ENCODE measurements around the gene MCRIP2. TPM values are rescaled to one million over a fixed set of nuclear protein-coding genes. Genes with fewer than 3 reads are reported as not detected.

MCRIP2 gene
- total RNA-seq, 1 donor from 2014 or later: 16.6 TPM

DNA sequence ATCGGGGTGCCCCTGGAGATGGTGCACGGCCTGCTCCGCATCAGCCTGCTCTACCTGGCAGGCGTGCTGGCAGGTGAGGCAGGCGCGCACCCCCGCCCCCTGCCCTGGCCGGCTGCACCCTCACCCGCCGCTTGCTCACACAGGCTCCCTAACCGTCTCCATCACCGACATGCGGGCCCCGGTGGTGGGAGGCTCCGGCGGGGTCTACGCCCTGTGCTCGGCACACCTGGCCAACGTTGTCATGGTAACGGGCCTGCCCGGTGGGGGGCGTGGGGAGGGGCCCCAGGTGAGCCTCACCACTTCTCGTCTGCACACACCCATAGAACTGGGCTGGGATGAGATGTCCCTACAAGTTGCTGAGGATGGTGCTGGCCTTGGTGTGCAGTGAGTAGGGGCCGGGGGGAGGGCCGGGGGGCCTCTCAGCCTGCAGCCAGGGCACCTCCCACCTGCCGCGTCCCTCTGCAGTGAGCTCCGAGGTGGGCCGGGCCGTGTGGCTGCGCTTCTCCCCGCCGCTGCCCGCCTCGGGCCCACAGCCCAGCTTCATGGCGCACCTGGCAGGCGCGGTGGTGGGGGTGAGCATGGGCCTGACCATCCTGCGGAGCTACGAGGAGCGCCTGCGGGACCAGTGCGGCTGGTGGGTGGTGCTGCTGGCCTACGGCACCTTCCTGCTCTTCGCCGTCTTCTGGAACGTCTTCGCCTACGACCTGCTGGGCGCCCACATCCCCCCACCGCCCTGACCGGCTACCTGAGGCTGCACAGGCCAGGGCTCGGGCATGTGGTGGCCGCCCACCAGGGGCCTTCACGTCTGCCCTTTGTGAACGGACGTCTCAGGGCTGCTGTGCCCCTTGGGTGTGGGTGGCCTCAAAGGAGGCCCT is 35.9 kb downstream of the MCRIP2 start:
- Mint-ChIP-seq H3K27me3 (ENCODE audit: unreplicated experiment) (peaks cover 12% of the 10 kb centered on the region), H3K4me1 (ENCODE audit: low read depth, unreplicated experiment) (peaks cover 8% of the 10 kb centered on the region), H3K36me3 (ENCODE audit: unreplicated experiment) (no peaks in the 10 kb centered on the region), H3K4me3 (ENCODE audit: unreplicated experiment) (no peak overlapping the region), H3K27ac (ENCODE audit: unreplicated experiment) (no peak overlapping the region), H3K9me3 (ENCODE audit: unreplicated experiment) (peaks cover 7% of the 10 kb centered on the region)
- TF ChIP-seq, protein P1, sequence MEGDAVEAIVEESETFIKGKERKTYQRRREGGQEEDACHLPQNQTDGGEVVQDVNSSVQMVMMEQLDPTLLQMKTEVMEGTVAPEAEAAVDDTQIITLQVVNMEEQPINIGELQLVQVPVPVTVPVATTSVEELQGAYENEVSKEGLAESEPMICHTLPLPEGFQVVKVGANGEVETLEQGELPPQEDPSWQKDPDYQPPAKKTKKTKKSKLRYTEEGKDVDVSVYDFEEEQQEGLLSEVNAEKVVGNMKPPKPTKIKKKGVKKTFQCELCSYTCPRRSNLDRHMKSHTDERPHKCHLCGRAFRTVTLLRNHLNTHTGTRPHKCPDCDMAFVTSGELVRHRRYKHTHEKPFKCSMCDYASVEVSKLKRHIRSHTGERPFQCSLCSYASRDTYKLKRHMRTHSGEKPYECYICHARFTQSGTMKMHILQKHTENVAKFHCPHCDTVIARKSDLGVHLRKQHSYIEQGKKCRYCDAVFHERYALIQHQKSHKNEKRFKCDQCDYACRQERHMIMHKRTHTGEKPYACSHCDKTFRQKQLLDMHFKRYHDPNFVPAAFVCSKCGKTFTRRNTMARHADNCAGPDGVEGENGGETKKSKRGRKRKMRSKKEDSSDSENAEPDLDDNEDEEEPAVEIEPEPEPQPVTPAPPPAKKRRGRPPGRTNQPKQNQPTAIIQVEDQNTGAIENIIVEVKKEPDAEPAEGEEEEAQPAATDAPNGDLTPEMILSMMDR (IDR thresholded peaks at IDR 0.05; ENCODE audit: partially characterized antibody, unreplicated experiment): no peak
- no peak for DNase-seq

DNA sequence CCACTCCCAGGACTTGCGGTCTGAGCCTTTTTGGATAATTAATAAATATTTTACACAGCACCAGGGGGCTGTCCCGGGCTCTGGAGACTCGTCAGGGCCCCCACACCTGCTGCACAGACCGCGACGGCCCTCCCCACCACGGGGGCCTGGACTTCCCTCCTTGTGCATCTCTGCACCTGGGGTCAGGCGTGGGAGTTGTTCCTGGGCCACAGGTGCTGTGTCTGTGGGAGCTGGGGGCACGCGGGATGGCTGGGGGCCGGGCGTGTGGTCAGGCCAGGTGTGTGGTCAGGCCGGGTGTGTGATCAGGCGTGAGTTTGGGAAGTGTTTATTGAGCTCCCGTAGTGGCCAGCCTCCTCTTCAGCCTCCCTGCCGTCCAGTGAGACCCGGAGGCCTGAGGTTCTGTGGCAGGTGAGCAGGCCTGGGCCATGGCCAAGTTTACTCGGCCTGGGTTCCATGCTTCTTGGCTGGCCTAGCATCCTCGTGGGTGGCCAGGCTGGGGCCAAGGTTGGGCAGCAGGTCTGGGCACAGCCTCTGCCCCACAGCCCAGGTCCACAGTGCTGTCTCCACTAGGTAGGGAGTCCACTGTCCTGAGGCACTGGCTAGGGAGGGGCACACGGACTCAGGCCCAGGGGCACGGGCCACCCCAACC is 36.7 kb downstream of the MCRIP2 start:
- H3K4me3 Mint-ChIP-seq (ENCODE audit: unreplicated experiment): no peak overlapping the region
- H3K36me3 Mint-ChIP-seq (ENCODE audit: unreplicated experiment): no peaks in the 10 kb centered on the region
- DNase-seq: no peak
- H3K27me3 Mint-ChIP-seq (ENCODE audit: unreplicated experiment): peaks cover 13% of the 10 kb centered on the region
- H3K4me1 Mint-ChIP-seq (ENCODE audit: low read depth, unreplicated experiment): peaks cover 9% of the 10 kb centered on the region
- peaks cover 7% of the 10 kb centered on the region for H3K9me3 Mint-ChIP-seq (ENCODE audit: unreplicated experiment)
- TF ChIP-seq, protein P1 (IDR thresholded peaks at IDR 0.05; ENCODE audit: partially characterized antibody, unreplicated experiment): no peak
- no peak overlapping the region for H3K27ac Mint-ChIP-seq (ENCODE audit: unreplicated experiment)

DNA sequence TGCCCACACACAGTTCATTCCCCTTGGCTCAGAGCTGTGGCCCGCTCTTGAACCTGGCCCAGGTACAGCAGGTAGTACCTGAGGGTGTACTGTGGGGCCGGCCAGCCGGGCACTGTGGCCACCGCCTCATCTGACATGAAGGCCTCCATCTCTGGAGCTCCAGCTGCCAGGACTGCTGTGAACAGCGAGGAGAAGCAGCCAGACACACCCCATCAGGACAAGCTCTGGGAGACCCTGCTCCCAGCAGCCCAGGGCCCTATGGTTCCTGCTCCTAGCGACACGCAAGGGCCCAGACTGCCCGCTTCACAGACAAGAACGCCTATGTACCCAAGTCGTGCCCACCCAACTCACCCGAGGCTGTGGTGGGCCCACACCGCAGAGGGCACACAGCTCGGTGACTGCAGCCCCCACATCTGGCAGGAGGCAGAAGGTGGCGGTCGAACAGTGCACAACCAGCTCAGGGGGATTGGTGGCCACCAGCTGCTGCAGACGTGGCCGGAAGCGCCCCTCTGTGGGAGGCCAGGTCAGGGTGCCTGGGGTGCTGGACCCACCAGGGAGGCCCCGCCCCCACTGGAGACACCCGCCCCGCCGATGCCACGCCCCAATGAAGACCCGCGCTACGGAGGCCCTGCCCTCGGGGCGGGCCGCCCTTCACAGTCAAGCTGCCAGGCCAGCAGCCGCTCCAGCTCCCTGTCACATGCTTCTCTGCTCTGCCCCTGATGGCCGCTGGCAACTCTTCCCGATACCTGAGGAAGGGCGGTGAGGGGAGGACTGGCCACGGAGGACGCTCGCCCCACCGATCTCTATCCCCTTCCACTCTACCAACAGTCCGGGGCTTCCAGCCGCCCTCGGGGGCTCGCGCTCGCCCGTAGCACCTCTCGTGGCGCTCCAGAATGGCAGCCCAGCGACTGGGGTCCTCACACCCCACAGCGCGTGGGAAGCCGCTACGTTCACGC is 37.5 kb downstream of the MCRIP2 start:
- Mint-ChIP-seq H3K27me3 (ENCODE audit: unreplicated experiment) (peaks cover 11% of the 10 kb centered on the region), H3K9me3 (ENCODE audit: unreplicated experiment) (peaks cover 7% of the 10 kb centered on the region), H3K4me1 (ENCODE audit: low read depth, unreplicated experiment) (peaks cover 9% of the 10 kb centered on the region), H3K4me3 (ENCODE audit: unreplicated experiment) (peak overlapping the region; percentile 82), H3K27ac (ENCODE audit: unreplicated experiment) (peak overlapping the region; percentile 73), H3K36me3 (ENCODE audit: unreplicated experiment) (no peaks in the 10 kb centered on the region)
- TF ChIP-seq, protein P1 (IDR thresholded peaks at IDR 0.05; ENCODE audit: partially characterized antibody, unreplicated experiment): no peak
- peak; percentile 79 for DNase-seq

DNA sequence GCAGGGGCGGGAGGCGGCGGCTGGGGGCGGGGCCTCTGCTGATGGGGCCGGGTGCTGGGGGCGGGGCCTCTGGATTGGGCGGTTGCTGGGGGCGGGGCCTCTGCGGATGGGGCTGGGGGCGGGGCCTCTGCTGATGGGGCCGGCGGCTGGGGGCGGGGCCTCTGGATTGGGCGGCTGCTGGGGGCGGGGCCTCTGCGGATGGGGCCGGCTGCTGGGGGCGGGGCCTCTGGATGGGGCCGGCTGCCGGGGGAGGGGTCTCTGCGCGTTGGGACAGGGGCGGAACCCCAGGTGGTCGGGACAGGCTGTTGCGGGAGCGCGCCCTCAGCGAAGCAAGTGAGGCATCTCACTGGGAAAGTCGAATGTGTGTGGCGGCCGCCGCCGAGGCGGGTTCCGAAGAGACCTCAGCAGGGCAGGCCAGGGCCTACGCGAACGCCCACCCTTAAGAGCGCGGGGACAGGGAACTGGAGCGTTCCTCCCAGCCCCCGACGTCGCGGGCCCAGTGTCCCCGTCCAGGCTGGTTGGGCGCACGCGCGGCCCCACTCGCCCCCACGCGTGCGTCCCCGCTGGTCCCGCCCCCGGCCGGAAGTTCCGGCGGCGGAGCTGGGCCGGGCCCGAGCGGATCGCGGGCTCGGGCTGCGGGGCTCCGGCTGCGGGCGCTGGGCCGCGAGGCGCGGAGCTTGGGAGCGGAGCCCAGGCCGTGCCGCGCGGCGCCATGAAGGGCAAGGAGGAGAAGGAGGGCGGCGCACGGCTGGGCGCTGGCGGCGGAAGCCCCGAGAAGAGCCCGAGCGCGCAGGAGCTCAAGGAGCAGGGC is 38.4 kb downstream of the MCRIP2 start, which contains the start of gene STUB1:
Gene STUB1 (plus strand): TSS at position 597 of the 811 bp plus-strand sequence. CDS start 116 bp downstream, at position 713.
- Mint-ChIP-seq H3K36me3 (ENCODE audit: unreplicated experiment) (no peaks in the 10 kb centered on the region), H3K27ac (ENCODE audit: unreplicated experiment) (peak within 1 kb of the TSS; percentile 72), H3K27me3 (ENCODE audit: unreplicated experiment) (peaks cover 11% of the 10 kb centered on the region), H3K4me3 (ENCODE audit: unreplicated experiment) (peak within 1 kb of the TSS; percentile 84), H3K9me3 (ENCODE audit: unreplicated experiment) (peaks cover 6% of the 10 kb centered on the region), H3K4me1 (ENCODE audit: low read depth, unreplicated experiment) (peaks cover 9% of the 10 kb centered on the region)
- TF ChIP-seq, protein P1 (IDR thresholded peaks at IDR 0.05; ENCODE audit: partially characterized antibody, unreplicated experiment): no peak
- DNase-seq: peak; percentile 94
